GM21786 (cell line): ENCODE data around the gene RUSF1.
"Not testable (repeated sequence)": the region's sequence is repeated elsewhere in the genome, so short reads cannot be mapped to it uniquely, and the experiment has no call there.

Source experiments
- ATAC-seq: cut with Tn5 transposase; IDR thresholded peaks from one replicate; pipeline ENCODE4 v1.9.1; 2021; ENCODE audit not compliant: unreplicated experiment

The RUSF1 gene

GRCh38 chr16:31517800-31518402 is 9.7 kb upstream of the RUSF1 start:
- ATAC-seq: no peak

DNA sequence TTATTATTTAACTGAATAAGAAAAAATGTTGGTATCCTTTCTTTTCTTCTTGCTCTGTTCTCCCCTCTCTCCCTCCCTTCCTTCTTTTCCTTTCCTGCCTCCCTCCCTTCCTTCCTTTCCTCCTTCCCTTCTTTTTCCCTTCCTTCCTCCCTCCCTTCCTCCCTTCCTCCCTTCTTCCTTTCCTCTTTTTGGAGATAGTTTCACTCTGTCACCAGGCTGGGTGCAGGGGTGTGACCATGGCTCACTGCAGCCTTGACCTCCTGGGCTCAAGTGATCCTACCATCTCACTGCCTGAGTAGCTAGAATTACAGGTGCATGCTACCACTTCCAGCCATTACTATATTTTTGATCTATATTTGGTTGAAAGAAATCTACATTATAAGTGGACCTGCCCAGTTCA is 5.7 kb upstream of the RUSF1 start:
- no peak for ATAC-seq

DNA sequence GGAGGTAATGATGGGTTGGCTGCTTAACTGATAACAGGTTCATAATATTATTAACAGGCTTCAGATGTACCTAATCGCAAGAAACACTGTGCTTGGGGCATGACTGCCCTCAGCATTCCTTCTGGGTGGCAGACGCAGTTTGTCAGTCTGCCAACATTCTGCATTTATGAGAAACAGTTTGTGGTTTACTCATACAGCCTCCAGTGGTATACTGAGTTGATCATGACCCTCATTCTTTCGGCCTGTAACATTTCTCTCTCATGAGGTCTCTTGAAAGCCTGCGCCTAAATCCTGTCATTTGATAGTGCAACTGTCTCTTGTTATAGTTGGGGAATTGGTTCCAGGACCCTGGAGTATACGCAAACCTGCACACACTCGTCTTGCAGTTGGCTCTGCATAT is 4.9 kb upstream of the RUSF1 start:
- no peak for ATAC-seq

- peak; percentile 13 for ATAC-seq
These were observed 560 bp upstream of the RUSF1 start for GRCh38 chr16:31508706-31509195.

GRCh38 chr16:31507617-31507928 is 618 bp downstream of the RUSF1 start:
- ATAC-seq: no peak

- peak; percentile 46 for ATAC-seq
These were observed 2.7 kb downstream of the RUSF1 start for GRCh38 chr16:31505483-31505882.

DNA sequence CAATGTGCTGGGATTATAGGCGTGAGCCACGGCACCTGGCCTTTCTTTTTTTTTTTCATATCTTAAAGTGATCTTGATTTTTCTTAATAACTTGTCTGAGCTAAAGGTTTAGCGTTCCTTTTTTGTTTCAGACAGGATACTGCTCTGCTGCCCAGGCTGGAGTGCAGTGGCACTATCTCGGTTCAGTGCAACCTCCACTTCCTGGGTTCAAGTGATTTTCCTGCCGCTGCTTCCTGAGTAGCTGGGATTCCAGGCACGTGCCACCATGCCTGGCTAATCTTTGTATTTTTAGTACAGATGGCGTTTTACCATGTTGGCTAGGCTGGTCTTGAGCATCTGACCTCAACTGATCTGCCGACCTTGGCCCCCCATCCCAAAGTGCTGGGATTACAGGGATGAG is 4.0 kb downstream of the RUSF1 start:
- no peak for ATAC-seq

DNA sequence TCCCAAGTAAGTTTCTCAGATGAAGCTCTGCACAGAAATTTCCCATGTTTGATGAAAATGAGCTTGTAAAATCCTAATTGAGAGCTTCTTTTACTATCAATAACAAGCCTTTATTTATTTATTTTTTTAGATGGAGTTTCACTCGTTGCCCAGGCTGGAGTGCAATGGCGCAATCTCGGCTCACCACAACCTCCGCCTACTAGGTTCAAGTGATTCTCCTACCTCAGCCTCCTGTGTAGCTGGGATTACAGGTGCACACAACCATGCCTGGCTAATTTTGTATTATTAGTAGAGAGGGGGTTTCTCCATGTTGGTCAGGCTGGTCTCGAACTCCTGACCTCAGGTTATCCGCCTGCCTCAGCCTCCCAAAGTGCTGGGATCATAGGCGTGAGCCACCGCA is 4.6 kb downstream of the RUSF1 start:
- ATAC-seq: not testable (repeated sequence)

- ATAC-seq: no peak
These were observed 5.2 kb downstream of the RUSF1 start for GRCh38 chr16:31502981-31503380.

- no peak for ATAC-seq
These were observed 6.2 kb downstream of the RUSF1 start for GRCh38 chr16:31501966-31502348.

DNA sequence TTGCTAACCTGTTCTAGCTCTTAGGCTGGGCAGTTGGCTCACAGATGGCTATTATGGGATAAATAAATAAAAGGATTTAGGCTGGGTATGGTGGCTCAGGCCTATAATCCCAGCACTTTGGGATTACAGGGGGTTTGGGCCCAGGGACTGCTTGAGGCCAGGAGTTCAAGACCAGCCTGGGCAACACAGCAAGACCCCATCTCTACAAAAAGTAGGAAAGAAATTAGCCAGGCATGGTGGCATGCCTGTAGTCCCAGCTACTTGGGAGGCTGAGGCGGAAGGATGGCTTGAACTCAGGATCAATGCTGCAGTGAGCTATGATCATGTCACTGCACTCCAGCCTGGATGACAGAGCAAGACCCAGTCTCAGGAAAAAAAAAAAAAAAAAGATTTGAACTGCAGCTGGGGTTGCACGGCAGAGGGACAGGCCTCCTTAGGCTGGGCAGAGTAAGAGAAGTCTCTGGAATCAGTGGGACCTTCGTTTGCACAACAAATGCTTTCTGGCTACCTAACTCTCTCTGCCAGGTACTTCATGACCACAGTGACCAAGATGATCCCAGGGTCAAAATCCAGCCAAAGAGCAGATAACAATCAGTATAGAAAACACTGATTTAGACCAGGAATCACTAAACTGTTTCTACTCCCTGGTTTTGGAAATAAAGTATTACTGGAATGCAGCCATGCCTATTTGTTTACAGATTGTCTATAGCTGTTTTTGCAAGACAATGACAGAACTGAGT is 6.8 kb downstream of the RUSF1 start:
- ATAC-seq: no peak

DNA sequence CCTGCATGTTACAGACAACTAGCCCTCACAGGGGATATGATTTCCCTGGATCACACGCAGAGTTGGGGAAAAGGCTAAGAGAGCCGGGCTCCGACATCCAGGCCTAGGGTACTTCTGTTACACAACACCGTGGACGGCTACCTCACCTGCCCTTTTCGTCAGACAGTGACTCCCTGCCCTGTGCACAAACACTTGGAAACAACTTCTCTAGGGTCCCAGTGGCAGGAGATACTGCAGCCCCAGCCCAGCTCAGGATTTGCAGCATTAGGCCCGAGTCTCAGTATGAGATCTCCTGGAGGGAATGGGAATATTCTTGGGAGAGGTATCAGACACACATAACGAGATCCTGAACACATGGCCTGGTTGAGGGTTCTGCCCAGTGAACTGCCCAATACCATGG is 8.3 kb downstream of the RUSF1 start:
- no peak for ATAC-seq

DNA sequence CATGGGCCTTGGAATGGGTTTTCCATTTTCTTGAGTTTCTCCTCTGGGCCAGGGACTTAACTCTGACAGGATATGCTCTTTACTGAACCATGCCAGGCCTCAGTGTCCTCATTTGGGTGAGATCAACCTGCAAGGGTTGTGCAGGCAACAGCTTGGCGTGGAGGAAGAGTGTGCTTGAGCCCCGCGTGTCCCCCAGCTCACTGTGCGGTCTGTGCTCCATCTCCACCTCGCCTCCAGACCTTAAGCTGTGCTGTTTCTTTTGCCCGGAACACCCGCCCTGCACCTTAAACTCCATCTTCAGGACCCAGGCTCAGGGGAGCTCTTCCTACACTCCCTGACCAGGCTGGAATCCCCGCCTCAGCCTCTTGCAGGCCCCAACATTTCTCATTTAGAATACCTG is 9.7 kb downstream of the RUSF1 start:
- no peak for ATAC-seq

GRCh38 chr16:31496670-31497069 is 11.5 kb downstream of the RUSF1 start:
- no peak for ATAC-seq

DNA sequence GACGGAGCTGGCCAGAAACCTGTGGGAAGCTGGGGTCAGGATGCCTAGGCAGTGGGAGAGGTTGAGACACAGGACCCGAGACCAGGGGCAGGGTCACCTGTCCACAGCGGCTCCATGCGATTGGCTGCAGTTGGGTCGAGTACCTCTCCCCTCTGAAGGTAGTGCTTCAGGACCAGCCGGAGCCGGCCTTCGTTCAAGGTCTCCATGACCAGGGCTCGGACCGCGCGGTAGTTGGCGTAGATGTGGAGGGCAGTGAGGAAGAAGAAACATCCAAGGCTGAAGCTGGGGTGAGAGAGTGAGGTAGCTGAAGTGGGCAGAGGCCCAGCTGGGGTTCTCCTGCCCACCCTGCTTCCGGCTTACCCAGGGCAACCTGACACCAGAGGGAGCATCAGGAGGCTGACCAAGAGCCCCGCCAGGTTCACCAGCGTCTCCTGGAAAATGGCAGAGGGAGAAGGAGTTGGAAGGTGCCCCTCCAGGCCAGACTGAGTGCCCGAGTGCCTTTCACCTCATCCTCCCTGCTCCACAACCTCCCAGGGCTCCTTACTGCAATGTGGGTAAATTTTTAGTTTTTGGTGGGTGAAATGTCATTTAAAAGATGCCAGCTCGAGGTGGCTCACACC is 14.6 kb downstream of the RUSF1 start:
- no peak for ATAC-seq

DNA sequence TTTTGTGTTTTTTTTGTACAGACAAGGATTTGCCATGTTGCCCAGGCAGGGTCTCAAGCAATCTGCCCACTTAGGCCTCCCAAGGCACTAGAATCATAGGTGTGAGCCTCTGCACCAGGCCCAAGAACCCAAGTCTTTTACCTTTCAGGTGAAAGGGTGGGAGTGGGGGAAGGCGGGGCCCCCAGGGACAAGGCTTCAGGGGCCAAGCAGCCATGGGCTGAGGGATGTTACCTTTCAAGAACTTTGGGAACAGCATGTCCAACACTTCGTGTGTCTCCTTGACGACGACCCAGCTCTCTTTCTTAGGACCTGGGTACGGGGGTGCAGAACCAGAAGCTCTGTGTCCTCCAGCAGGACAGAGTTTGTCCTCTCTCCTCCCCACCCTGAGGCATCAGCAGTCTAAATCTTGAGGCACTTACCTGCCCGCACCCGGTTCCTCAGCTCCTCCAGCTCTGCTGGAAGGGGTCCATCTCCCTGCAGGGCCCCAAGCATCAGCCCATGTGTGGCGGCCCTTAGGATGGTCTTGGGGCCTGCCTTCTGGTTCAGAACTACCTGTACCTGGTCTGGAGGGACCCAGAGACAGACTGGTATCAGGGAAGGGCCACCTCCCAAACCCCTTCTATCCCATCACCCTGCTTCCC is 16.3 kb downstream of the RUSF1 start:
- no peak for ATAC-seq

GRCh38 chr16:31489616-31490584 is 18.3 kb downstream of the RUSF1 start:
- no peak for ATAC-seq

- ATAC-seq: no peak
These were observed 19.0 kb downstream of the RUSF1 start for GRCh38 chr16:31489298-31489564.

- no peak for ATAC-seq
These were observed 19.5 kb downstream of the RUSF1 start for GRCh38 chr16:31488468-31489297.
